Nephron progenitor cell (in vitro differentiated cells): ENCODE results near the gene DNAJC15.

ENCODE experiments used
- DNase-seq: peaks from one replicate; pipeline ENCODE4 v3.0.0; 2021
- H3K27ac Mint-ChIP-seq: 2 replicates; pipeline ENCODE4 v1.8.0; 2021; ENCODE audit warnings: mild to moderate bottlenecking, moderate library complexity, mixed read lengths
- H3K27me3 Mint-ChIP-seq: 2 replicates; pipeline ENCODE4 v1.8.0; 2021; ENCODE audit warnings: mild to moderate bottlenecking, low read depth, mixed read lengths; ENCODE audit not compliant: poor library complexity
- H3K36me3 Mint-ChIP-seq: 2 replicates; pipeline ENCODE4 v1.8.0; 2021; ENCODE audit warnings: low read depth, mixed read lengths
- H3K4me1 Mint-ChIP-seq: 2 replicates; pipeline ENCODE4 v1.8.0; 2021; ENCODE audit warnings: mixed read lengths
- H3K4me3 Mint-ChIP-seq: 2 replicates; pipeline ENCODE4 v1.8.0; 2021; ENCODE audit warnings: mild to moderate bottlenecking, moderate library complexity, mixed read lengths
- H3K9me3 Mint-ChIP-seq: 2 replicates; pipeline ENCODE4 v1.8.0; 2021; ENCODE audit warnings: mild to moderate bottlenecking, moderate library complexity, mixed read lengths
- TF ChIP-seq, protein P1 (sequence below): fragments of 200-600 bp; sonication (generic); IDR thresholded peaks from 2 replicates; pipeline ENCODE4 v1.5.0; 2021; ENCODE audit warnings: antibody characterized with exemption

The DNAJC15 gene

GRCh38 chr13:43023289-43023963 lies at the start of gene DNAJC15:
Gene DNAJC15 (plus strand): TSS chr13:43023586. CDS start chr13:43023627, 41 bp downstream.
- Mint-ChIP-seq H3K27me3 (peaks cover 3% of the 10 kb centered on the region), H3K4me3 (peak within 1 kb of the TSS; percentile 94), H3K9me3 (peaks cover 15% of the 10 kb centered on the region), H3K27ac (peak within 1 kb of the TSS; percentile 98), H3K4me1 (peaks cover 31% of the 10 kb centered on the region), H3K36me3 (peaks cover 28% of the 10 kb centered on the region)
- peak; percentile 67 for DNase-seq
- TF ChIP-seq, protein P1, sequence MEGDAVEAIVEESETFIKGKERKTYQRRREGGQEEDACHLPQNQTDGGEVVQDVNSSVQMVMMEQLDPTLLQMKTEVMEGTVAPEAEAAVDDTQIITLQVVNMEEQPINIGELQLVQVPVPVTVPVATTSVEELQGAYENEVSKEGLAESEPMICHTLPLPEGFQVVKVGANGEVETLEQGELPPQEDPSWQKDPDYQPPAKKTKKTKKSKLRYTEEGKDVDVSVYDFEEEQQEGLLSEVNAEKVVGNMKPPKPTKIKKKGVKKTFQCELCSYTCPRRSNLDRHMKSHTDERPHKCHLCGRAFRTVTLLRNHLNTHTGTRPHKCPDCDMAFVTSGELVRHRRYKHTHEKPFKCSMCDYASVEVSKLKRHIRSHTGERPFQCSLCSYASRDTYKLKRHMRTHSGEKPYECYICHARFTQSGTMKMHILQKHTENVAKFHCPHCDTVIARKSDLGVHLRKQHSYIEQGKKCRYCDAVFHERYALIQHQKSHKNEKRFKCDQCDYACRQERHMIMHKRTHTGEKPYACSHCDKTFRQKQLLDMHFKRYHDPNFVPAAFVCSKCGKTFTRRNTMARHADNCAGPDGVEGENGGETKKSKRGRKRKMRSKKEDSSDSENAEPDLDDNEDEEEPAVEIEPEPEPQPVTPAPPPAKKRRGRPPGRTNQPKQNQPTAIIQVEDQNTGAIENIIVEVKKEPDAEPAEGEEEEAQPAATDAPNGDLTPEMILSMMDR: no peak

GRCh38 chr13:42976066-42976465 lies 47.3 kb upstream of the DNAJC15 start:
- TF ChIP-seq, protein P1: no peak
- no peak overlapping the region for H3K4me3 Mint-ChIP-seq
- H3K27me3 Mint-ChIP-seq: peaks cover 3% of the 10 kb centered on the region
- H3K27ac Mint-ChIP-seq: no peak overlapping the region
- H3K4me1 Mint-ChIP-seq: peaks cover 21% of the 10 kb centered on the region
- DNase-seq: no peak
- H3K36me3 Mint-ChIP-seq: peaks cover 5% of the 10 kb centered on the region
- peaks cover 22% of the 10 kb centered on the region for H3K9me3 Mint-ChIP-seq

GRCh38 chr13:42977219-42977659 lies 46.1 kb upstream of the DNAJC15 start:
- DNase-seq: no peak
- TF ChIP-seq, protein P1: no peak
- H3K4me3 Mint-ChIP-seq: no peak overlapping the region
- peaks cover 3% of the 10 kb centered on the region for H3K27me3 Mint-ChIP-seq
- H3K27ac Mint-ChIP-seq: no peak overlapping the region
- H3K4me1 Mint-ChIP-seq: peaks cover 10% of the 10 kb centered on the region
- H3K9me3 Mint-ChIP-seq: peaks cover 22% of the 10 kb centered on the region
- H3K36me3 Mint-ChIP-seq: peaks cover 5% of the 10 kb centered on the region

- no peak for DNase-seq
- H3K9me3 Mint-ChIP-seq: peaks cover 18% of the 10 kb centered on the region
- H3K27ac Mint-ChIP-seq: no peak overlapping the region
- H3K4me3 Mint-ChIP-seq: no peak overlapping the region
- TF ChIP-seq, protein P1: no peak
- H3K4me1 Mint-ChIP-seq: peaks cover 6% of the 10 kb centered on the region
- peaks cover 3% of the 10 kb centered on the region for H3K27me3 Mint-ChIP-seq
- no peaks in the 10 kb centered on the region for H3K36me3 Mint-ChIP-seq
These were observed 42.1 kb upstream of the DNAJC15 start for GRCh38 chr13:42981317-42981716.

DNA sequence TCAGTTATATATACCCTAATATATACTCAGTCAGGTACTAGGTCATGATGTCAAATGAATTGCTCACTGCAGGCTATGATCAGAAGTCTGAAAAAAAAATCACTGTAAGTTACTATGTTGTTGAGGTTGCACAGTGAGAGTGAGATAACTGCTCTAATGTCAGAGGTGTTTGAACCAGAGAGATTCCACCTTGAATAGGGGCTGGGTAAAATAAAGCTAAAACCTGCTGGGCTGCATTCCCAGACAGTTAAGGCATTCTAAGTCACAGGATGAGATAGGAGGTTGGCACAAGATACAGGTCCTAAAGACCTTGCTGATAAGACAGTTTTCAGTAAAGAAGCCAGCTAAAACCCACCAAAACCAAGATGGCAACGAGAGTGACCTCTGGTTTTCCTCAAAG lies 41.5 kb upstream of the DNAJC15 start:
- H3K4me1 Mint-ChIP-seq: peaks cover 6% of the 10 kb centered on the region
- TF ChIP-seq, protein P1: no peak
- H3K4me3 Mint-ChIP-seq: no peak overlapping the region
- no peaks in the 10 kb centered on the region for H3K36me3 Mint-ChIP-seq
- H3K9me3 Mint-ChIP-seq: peaks cover 15% of the 10 kb centered on the region
- H3K27me3 Mint-ChIP-seq: peaks cover 3% of the 10 kb centered on the region
- no peak for DNase-seq
- no peak overlapping the region for H3K27ac Mint-ChIP-seq

- Mint-ChIP-seq H3K27me3 (peaks cover 3% of the 10 kb centered on the region), H3K27ac (no peak overlapping the region), H3K36me3 (no peaks in the 10 kb centered on the region), H3K9me3 (peaks cover 7% of the 10 kb centered on the region), H3K4me1 (peaks cover 6% of the 10 kb centered on the region), H3K4me3 (no peak overlapping the region)
- TF ChIP-seq, protein P1: no peak
- no peak for DNase-seq
These were observed 39.4 kb upstream of the DNAJC15 start for GRCh38 chr13:42984026-42984425.
